ENCODE results near the gene CSGALNACT2. TPM values are rescaled to one million over a fixed set of nuclear protein-coding genes. Genes with fewer than 3 reads are reported as not detected.

CSGALNACT2 gene
- total RNA-seq, 1 donor, result 31.8 TPM

- Histone ChIP-seq H3K27me3 (ENCODE audit: insufficient read depth, low read length) (peaks cover 7% of the 10 kb centered on the region), H3K9me3 (ENCODE audit: low read depth, low read length) (no peaks in the 10 kb centered on the region), H3K27ac (ENCODE audit: low read depth, low read length) (no peak overlapping the region), H2AFZ (ENCODE audit: low read length) (no peak overlapping the region), H3K36me3 (ENCODE audit: insufficient read depth, low read length) (no peaks in the 10 kb centered on the region), H3K4me1 (ENCODE audit: insufficient read depth, low read length) (no peaks in the 10 kb centered on the region), H3K4me2 (ENCODE audit: insufficient read depth, low read length) (no peak overlapping the region), H3K4me3 (ENCODE audit: insufficient read depth, low read length) (no peak overlapping the region), H4K20me1 (ENCODE audit: insufficient read depth, low read length) (no peaks in the 10 kb centered on the region), H3K79me2 (ENCODE audit: insufficient read depth, low read length) (no peaks in the 10 kb centered on the region)
- DNase-seq (ENCODE audit: insufficient read length, low spot score, missing footprints), result peak; percentile 76
- no peak for TF ChIP-seq CTCF (IDR thresholded peaks at IDR 0.05; ENCODE audit: extremely low read depth, low read depth, low read length)
These were observed 17.9 kb upstream of the CSGALNACT2 start for GRCh38 chr10:43120116-43120928.

- TF ChIP-seq CTCF (IDR thresholded peaks at IDR 0.05; ENCODE audit: extremely low read depth, low read depth, low read length), result no peak
- H3K4me2 ChIP-seq (ENCODE audit: insufficient read depth, low read length), result no peak overlapping the region
- no peaks in the 10 kb centered on the region for H3K79me2 ChIP-seq (ENCODE audit: insufficient read depth, low read length)
- H3K27me3 ChIP-seq (ENCODE audit: insufficient read depth, low read length), result peaks cover 7% of the 10 kb centered on the region
- peak; percentile 89 for DNase-seq (ENCODE audit: insufficient read length, low spot score, missing footprints)
- H3K4me1 ChIP-seq (ENCODE audit: insufficient read depth, low read length), result no peaks in the 10 kb centered on the region
- H2AFZ ChIP-seq (ENCODE audit: low read length), result no peak overlapping the region
- no peaks in the 10 kb centered on the region for H3K36me3 ChIP-seq (ENCODE audit: insufficient read depth, low read length)
- no peak overlapping the region for H3K4me3 ChIP-seq (ENCODE audit: insufficient read depth, low read length)
- no peak overlapping the region for H3K27ac ChIP-seq (ENCODE audit: low read depth, low read length)
- no peaks in the 10 kb centered on the region for H4K20me1 ChIP-seq (ENCODE audit: insufficient read depth, low read length)
- H3K9me3 ChIP-seq (ENCODE audit: low read depth, low read length), result no peaks in the 10 kb centered on the region
These were observed 17.3 kb upstream of the CSGALNACT2 start for GRCh38 chr10:43120929-43121314.

- TF ChIP-seq CTCF (IDR thresholded peaks at IDR 0.05; ENCODE audit: extremely low read depth, low read depth, low read length), result no peak
- peak; percentile 79 for DNase-seq (ENCODE audit: insufficient read length, low spot score, missing footprints)
- H3K9me3 ChIP-seq (ENCODE audit: low read depth, low read length), result no peaks in the 10 kb centered on the region
These were observed 16.8 kb upstream of the CSGALNACT2 start for GRCh38 chr10:43121444-43121843.

GRCh38 chr10:43122096-43122495 lies 16.1 kb upstream of the CSGALNACT2 start:
- Histone ChIP-seq H3K36me3 (ENCODE audit: insufficient read depth, low read length) (no peaks in the 10 kb centered on the region), H4K20me1 (ENCODE audit: insufficient read depth, low read length) (no peaks in the 10 kb centered on the region), H3K4me3 (ENCODE audit: insufficient read depth, low read length) (no peak overlapping the region), H3K27me3 (ENCODE audit: insufficient read depth, low read length) (peaks cover 7% of the 10 kb centered on the region), H3K4me1 (ENCODE audit: insufficient read depth, low read length) (no peaks in the 10 kb centered on the region), H3K9me3 (ENCODE audit: low read depth, low read length) (no peaks in the 10 kb centered on the region), H2AFZ (ENCODE audit: low read length) (no peak overlapping the region), H3K79me2 (ENCODE audit: insufficient read depth, low read length) (no peaks in the 10 kb centered on the region), H3K4me2 (ENCODE audit: insufficient read depth, low read length) (no peak overlapping the region), H3K27ac (ENCODE audit: low read depth, low read length) (no peak overlapping the region)
- peak; percentile 62 for DNase-seq (ENCODE audit: insufficient read length, low spot score, missing footprints)
- TF ChIP-seq CTCF (IDR thresholded peaks at IDR 0.05; ENCODE audit: extremely low read depth, low read depth, low read length), result no peak

More at GRCh38 chr10:43121444-43121843, 16.8 kb upstream of the CSGALNACT2 start:
- no peaks in the 10 kb centered on the region for H4K20me1 ChIP-seq (ENCODE audit: insufficient read depth, low read length)
- H3K4me3 ChIP-seq (ENCODE audit: insufficient read depth, low read length), result no peak overlapping the region
- no peaks in the 10 kb centered on the region for H3K36me3 ChIP-seq (ENCODE audit: insufficient read depth, low read length)
- no peak overlapping the region for H3K27ac ChIP-seq (ENCODE audit: low read depth, low read length)
- no peaks in the 10 kb centered on the region for H3K79me2 ChIP-seq (ENCODE audit: insufficient read depth, low read length)
- no peak overlapping the region for H3K4me2 ChIP-seq (ENCODE audit: insufficient read depth, low read length)
- H3K4me1 ChIP-seq (ENCODE audit: insufficient read depth, low read length), result no peaks in the 10 kb centered on the region
- no peak overlapping the region for H2AFZ ChIP-seq (ENCODE audit: low read length)
- peaks cover 7% of the 10 kb centered on the region for H3K27me3 ChIP-seq (ENCODE audit: insufficient read depth, low read length)
